BJ (cell line): ENCODE measurements around the gene VWA3B. TPM values are rescaled to one million over a fixed set of nuclear protein-coding genes. Genes with fewer than 3 reads are reported as not detected.

ENCODE experiments used
- CTCF ChIA-PET: fragments of 350-600 bp; formaldehyde crosslinking; extraction: SDS; loops from one replicate; lab custom pipeline; 2021; ENCODE audit warnings: antibody characterized with exemption, inconsistent platforms; lab: Yijun Ruan, JAX
- POLR2A ChIA-PET: fragments of 300-600 bp; sonication (Branson Sonifier 250); formaldehyde crosslinking; extraction: SDS; loops from one replicate; lab custom pipeline; 2021; ENCODE audit warnings: antibody characterized with exemption; lab: Charles Lee
- DNase-seq: peaks from one replicate; pipeline ENCODE4 v3.0.0-alpha.2; 2011; ENCODE audit warnings: low read depth
- H3K27me3 ChIP-seq: 2 replicates; pipeline ENCODE4 v1.6.0; 2011; ENCODE audit warnings: low read length; ENCODE audit not compliant: control insufficient read depth, insufficient read depth
- H3K36me3 ChIP-seq: 2 replicates; pipeline ENCODE4 v1.5.1; 2011; ENCODE audit warnings: low read length; ENCODE audit not compliant: control insufficient read depth, insufficient read depth
- H3K4me3 ChIP-seq: 2 replicates; pipeline ENCODE4 v1.5.1; 2011; ENCODE audit warnings: low read depth, mild to moderate bottlenecking, control low read depth, low read length
- CTCF ChIP-seq: IDR thresholded peaks from 2 replicates; pipeline ENCODE4 v1.5.1; 2011; ENCODE audit warnings: low read depth, mild to moderate bottlenecking, control low read depth, inconsistent platforms, low read length, moderate library complexity; ENCODE audit not compliant: insufficient read depth
- polyA plus RNA-seq: library from polyadenylated mRNA; depleted of rRNA; stranded (reverse); fragments of >200 nt; gene quantifications from 2 replicates; pipeline ENCODE4 v1.2.3, GENCODE V29; 2011

Gene VWA3B
- polyA plus RNA-seq, 1 experiment, result not detected

- no peaks in the 10 kb centered on the region for H3K36me3 ChIP-seq
- no peak for TF ChIP-seq CTCF
- DNase-seq, result no peak
- no peak overlapping the region for H3K4me3 ChIP-seq
- CTCF ChIA-PET, result no interaction called here
- POLR2A ChIA-PET, result interaction anchor here (0.6 kb wide), 1 partner anchor 97 kb away, joined by 5 read pairs; no protein-coding TSS in a partner anchor
- H3K27me3 ChIP-seq, result no peaks in the 10 kb centered on the region
These were observed 150.0 kb downstream of the VWA3B start for GRCh38 chr2:98236935-98237334.

GRCh38 chr2:98240786-98241398, 153.9 kb downstream of the VWA3B start:
- no peak for TF ChIP-seq CTCF
- POLR2A ChIA-PET, result no interaction called here
- H3K4me3 ChIP-seq, result no peak overlapping the region
- CTCF ChIA-PET, result no interaction called here
- no peak for DNase-seq
- H3K27me3 ChIP-seq, result no peaks in the 10 kb centered on the region
- H3K36me3 ChIP-seq, result no peaks in the 10 kb centered on the region

GRCh38 chr2:98241592-98241991, 154.6 kb downstream of the VWA3B start:
- no peak for DNase-seq
- Histone ChIP-seq H3K4me3 (no peak overlapping the region), H3K27me3 (no peaks in the 10 kb centered on the region), H3K36me3 (no peaks in the 10 kb centered on the region)
- CTCF ChIA-PET, result no interaction called here
- TF ChIP-seq CTCF, result no peak
- POLR2A ChIA-PET, result no interaction called here

GRCh38 chr2:98242003-98242402, 155.0 kb downstream of the VWA3B start:
- Histone ChIP-seq H3K36me3 (no peaks in the 10 kb centered on the region), H3K4me3 (no peak overlapping the region), H3K27me3 (no peaks in the 10 kb centered on the region)
- DNase-seq, result no peak
- POLR2A ChIA-PET, result no interaction called here
- CTCF ChIA-PET, result no interaction called here
- no peak for TF ChIP-seq CTCF

GRCh38 chr2:98245491-98245890, 158.5 kb downstream of the VWA3B start:
- POLR2A ChIA-PET, result no interaction called here
- CTCF ChIA-PET, result interaction anchor here (0.6 to 1.1 kb wide), 2 partner anchors 13 to 24 kb away, joined by 3 to 4 read pairs; no protein-coding TSS in a partner anchor
- no peak for DNase-seq
- Histone ChIP-seq H3K4me3 (no peak overlapping the region), H3K27me3 (no peaks in the 10 kb centered on the region), H3K36me3 (no peaks in the 10 kb centered on the region)
- no peak for TF ChIP-seq CTCF
